Neural cell (in vitro differentiated cells): ENCODE data around the gene ZC3H7B. TPM values are rescaled to one million over a fixed set of nuclear protein-coding genes. Genes with fewer than 3 reads are reported as not detected.
A peak's percentile ranks its signal among the peaks of the same experiment; 100 is the strongest.

Experiments
- H2AFZ ChIP-seq: fragments of 200-600, 300-800 bp; sonication (generic), shearing (Covaris generic); 2 replicates; pipeline ENCODE4 v1.6.0; 2014; ENCODE audit warnings: low read depth, mild to moderate bottlenecking, antibody characterized with exemption, low read length, moderate library complexity
- H3F3A ChIP-seq: fragments of 200-600 bp; shearing (Covaris generic); 2 replicates; pipeline ENCODE4 v1.6.1; 2016; ENCODE audit warnings: mild to moderate bottlenecking, moderate library complexity, mixed read lengths, antibody characterized with exemption, low read length; ENCODE audit not compliant: insufficient read depth, poor library complexity, severe bottlenecking
- H3K27ac ChIP-seq: fragments of 200-600, 300-800 bp; sonication (generic), shearing (Covaris generic); 2 replicates; pipeline ENCODE4 v1.5.1; 2014; ENCODE audit warnings: mild to moderate bottlenecking, low read length, moderate library complexity
- H3K27me3 ChIP-seq: fragments of 300-800, 200-600 bp; sonication (generic), shearing (Covaris generic); 2 replicates; pipeline ENCODE4 v1.6.0; 2014; ENCODE audit warnings: mild to moderate bottlenecking, low read depth, low read length, moderate library complexity; ENCODE audit not compliant: insufficient read depth
- H3K36me3 ChIP-seq: fragments of 300-800, 200-600 bp; sonication (generic), shearing (Covaris generic); 2 replicates; pipeline ENCODE4 v1.5.1; 2014; ENCODE audit warnings: mild to moderate bottlenecking, antibody characterized with exemption, low read length, moderate library complexity; ENCODE audit not compliant: insufficient read depth
- H3K4me2 ChIP-seq: fragments of 300-800, 200-600 bp; sonication (generic), shearing (Covaris generic); 2 replicates; pipeline ENCODE4 v1.6.0; 2014; ENCODE audit warnings: mild to moderate bottlenecking, low read length
- H3K4me3 ChIP-seq: fragments of 300-800, 200-600 bp; sonication (generic), shearing (Covaris generic); 2 replicates; pipeline ENCODE4 v1.5.1; 2014; ENCODE audit warnings: mild to moderate bottlenecking, low read length, moderate library complexity
- H3K79me2 ChIP-seq: fragments of 200-600 bp; shearing (Covaris generic); replicated peaks from 2 replicates; pipeline ENCODE4 v1.6.0; 2014; ENCODE audit warnings: mild to moderate bottlenecking, low read length, moderate library complexity; ENCODE audit not compliant: insufficient read depth
- H3K9ac ChIP-seq: fragments of 300-800, 200-600 bp; sonication (generic), shearing (Covaris generic); 2 replicates; pipeline ENCODE4 v1.6.1; 2016; ENCODE audit warnings: mild to moderate bottlenecking, low read length, mixed read lengths
- H3K9me2 ChIP-seq: fragments of 200-600 bp; shearing (Covaris generic); 2 replicates; pipeline ENCODE4 v1.6.1; 2016; ENCODE audit warnings: mild to moderate bottlenecking, low read length, mixed read lengths; ENCODE audit not compliant: insufficient read depth
- H3K9me3 ChIP-seq: fragments of 200-600, 300-800 bp; sonication (generic), shearing (Covaris generic); 2 replicates; pipeline ENCODE4 v1.6.1; 2016; ENCODE audit warnings: mild to moderate bottlenecking, mixed run types, low read length, moderate library complexity, mixed read lengths
- H4K20me1 ChIP-seq: fragments of 200-600 bp; shearing (Covaris generic); 2 replicates; pipeline ENCODE4 v1.6.1; 2016; ENCODE audit warnings: mild to moderate bottlenecking, mixed run types; ENCODE audit not compliant: insufficient read depth
- CTCF ChIP-seq: fragments of 450-650 bp; IDR thresholded peaks from 2 replicates; pipeline ENCODE4 v1.5.1; 2014; ENCODE audit warnings: antibody characterized with exemption, mild to moderate bottlenecking, moderate library complexity; ENCODE audit not compliant: poor library complexity, severe bottlenecking
- EP300 ChIP-seq: fragments of 450-650 bp; conservative IDR thresholded peaks from 2 replicates; pipeline ENCODE4 v1.6.1; 2014; ENCODE audit warnings: antibody characterized with exemption, mild to moderate bottlenecking, moderate library complexity; ENCODE audit not compliant: poor library complexity, severe bottlenecking
- EZH2 ChIP-seq: fragments of 200-600, 300-800 bp; shearing (Covaris generic), sonication (generic); IDR thresholded peaks from 2 replicates; pipeline ENCODE4 v1.6.1; 2014; ENCODE audit warnings: antibody characterized with exemption, low read length, borderline replicate concordance, mild to moderate bottlenecking; ENCODE audit not compliant: insufficient read depth, poor library complexity, severe bottlenecking
- MXI1 ChIP-seq: fragments of 450-650 bp; conservative IDR thresholded peaks from 2 replicates; pipeline ENCODE4 v1.6.1; 2014; ENCODE audit warnings: antibody characterized with exemption, mild to moderate bottlenecking; ENCODE audit not compliant: poor library complexity, severe bottlenecking
- POLR2AphosphoS5 ChIP-seq: IDR thresholded peaks from 2 replicates; pipeline ENCODE4 v1.6.1; 2012
- RAD21 ChIP-seq: fragments of 450-650 bp; conservative IDR thresholded peaks from 2 replicates; pipeline ENCODE4 v1.6.1; 2014; ENCODE audit warnings: antibody characterized with exemption, mild to moderate bottlenecking, moderate library complexity
- REST ChIP-seq: IDR thresholded peaks from 2 replicates; pipeline ENCODE4 v1.6.1; 2012; ENCODE audit warnings: borderline replicate concordance
- SMC3 ChIP-seq: fragments of 450-650 bp; conservative IDR thresholded peaks from 2 replicates; pipeline ENCODE4 v1.6.1; 2014; ENCODE audit warnings: antibody characterized with exemption, mild to moderate bottlenecking, moderate library complexity; ENCODE audit not compliant: poor library complexity
- TAF1 ChIP-seq: IDR thresholded peaks from 2 replicates; pipeline ENCODE4 v1.6.1; 2012; ENCODE audit warnings: low read depth
- polyA plus RNA-seq: library from polyadenylated mRNA; depleted of rRNA; stranded (reverse); fragments of >200 nt; gene quantifications from 2 replicates; pipeline ENCODE4 v1.2.3, GENCODE V29; 2014

The ZC3H7B gene
- polyA plus RNA-seq, 1 donor from 2014 or later: 34.6 TPM

- Histone ChIP-seq H3K9ac (no peak overlapping the region), H3F3A (no peaks in the 10 kb centered on the region), H3K36me3 (peaks cover 4% of the 10 kb centered on the region), H3K4me2 (no peak overlapping the region), H3K9me2 (no peaks in the 10 kb centered on the region), H3K79me2 (peaks cover 11% of the 10 kb centered on the region), H3K4me3 (no peak overlapping the region), H3K9me3 (no peaks in the 10 kb centered on the region), H2AFZ (no peak overlapping the region), H4K20me1 (no peaks in the 10 kb centered on the region), H3K27ac (no peak overlapping the region), H3K27me3 (no peaks in the 10 kb centered on the region)
- TF ChIP-seq EZH2 (no peak), TAF1 (no peak), CTCF (no peak)
Observed at GRCh38 chr22:41280854-41281253, 20.5 kb upstream of the ZC3H7B start.

- Histone ChIP-seq H3K9ac (peak overlapping the region; percentile 77), H4K20me1 (no peaks in the 10 kb centered on the region), H3K9me2 (no peaks in the 10 kb centered on the region), H3K79me2 (peaks cover 11% of the 10 kb centered on the region), H3K9me3 (no peaks in the 10 kb centered on the region), H3K4me3 (peak overlapping the region; percentile 87), H2AFZ (no peak overlapping the region), H3K27me3 (no peaks in the 10 kb centered on the region), H3K27ac (peak overlapping the region; percentile 76), H3K4me2 (peak overlapping the region; percentile 76), H3K36me3 (no peaks in the 10 kb centered on the region), H3F3A (no peaks in the 10 kb centered on the region)
- TF ChIP-seq SMC3: no peak
- TF ChIP-seq MXI1: no peak
- TF ChIP-seq POLR2AphosphoS5: no peak
- TF ChIP-seq RAD21: no peak
- no peak for TF ChIP-seq CTCF
- TF ChIP-seq REST: no peak
- no peak for TF ChIP-seq TAF1
- TF ChIP-seq EZH2: no peak
- no peak for TF ChIP-seq EP300
Observed at GRCh38 chr22:41284465-41284864, 16.9 kb upstream of the ZC3H7B start.
